Right renal cortex interstitium (tissue), 3 donors: ENCODE data around the gene DAGLA. TPM values are rescaled to one million over a fixed set of nuclear protein-coding genes. Genes with fewer than 3 reads are reported as not detected.

Experiments
- DNase-seq, 3 donors: peaks; one replicate each; pipeline ENCODE4 v3.0.0-alpha.2; 2013; ENCODE audit warnings: low read depth in 3 of 3, low spot score in 2 of 3
- polyA plus RNA-seq, 3 donors: library from polyadenylated mRNA; unstranded; fragments of 120-200 nt; gene quantifications; one replicate each; pipeline ENCODE4 v1.2.1, GENCODE V29; 2013; ENCODE audit not compliant: insufficient read length in 3 of 3

Gene DAGLA
- polyA plus RNA-seq, 3 donors = 2.6 to 3.3 (median 3.0) TPM

DNA sequence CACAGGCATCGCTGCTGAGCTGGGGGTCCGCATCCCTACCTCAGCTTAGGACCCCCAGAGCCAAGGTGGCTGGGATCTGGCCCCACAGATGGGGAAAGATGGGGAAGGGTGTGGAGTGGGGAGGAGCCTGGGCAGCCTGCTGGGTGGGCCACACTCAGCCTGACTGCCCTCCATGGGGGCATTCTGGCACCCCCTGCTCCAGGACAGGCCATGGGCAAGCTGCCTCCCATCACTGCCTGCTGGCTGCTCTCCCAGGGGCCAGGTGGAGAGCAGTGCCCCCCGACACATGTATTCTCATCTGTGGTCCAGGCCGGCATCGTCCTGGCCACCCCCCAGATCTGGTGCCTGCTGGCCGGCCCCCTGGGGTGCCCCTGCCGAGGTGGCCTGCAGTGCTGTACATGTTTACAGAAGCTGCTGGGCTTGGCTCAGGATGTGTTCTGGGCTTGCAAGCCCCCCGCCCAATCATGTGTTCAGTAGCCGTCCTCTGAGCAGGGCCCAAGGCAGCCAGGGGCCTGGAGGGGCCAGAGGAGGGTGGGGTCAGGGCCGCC is 64.5 kb downstream of the DAGLA start:
- DNase-seq = no peak

DNA sequence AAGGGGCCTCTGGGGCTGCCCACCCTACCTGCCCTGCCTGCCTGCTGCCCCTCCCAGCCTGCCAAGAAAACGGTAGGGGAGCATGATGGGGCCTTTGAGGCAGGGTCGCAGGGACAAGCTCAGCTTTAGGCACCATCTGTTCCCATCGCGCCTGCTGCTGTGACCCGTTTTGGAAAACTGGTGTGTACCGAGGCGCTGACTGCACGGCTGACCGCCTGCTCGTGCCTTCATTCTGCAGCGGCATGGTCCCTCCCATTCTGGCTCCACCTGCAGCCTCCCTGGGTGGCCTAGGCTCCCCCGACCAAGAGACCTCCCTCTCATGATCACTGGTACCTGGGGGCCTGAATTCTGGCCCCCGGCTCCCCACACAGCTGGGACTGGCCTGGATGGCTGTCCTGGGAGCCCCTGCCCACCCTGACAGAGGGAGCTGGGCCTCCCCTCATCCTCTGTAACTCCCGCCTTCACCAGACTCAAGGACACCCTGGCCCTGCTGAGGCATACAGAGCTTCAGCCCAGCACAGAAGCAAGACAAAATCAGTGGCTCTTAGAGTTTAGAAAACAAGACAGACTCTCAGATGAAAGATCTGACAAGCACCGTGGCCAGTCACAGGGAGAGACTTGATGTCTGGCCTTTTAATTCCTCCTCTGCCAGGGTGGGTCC is 65.7 kb downstream of the DAGLA start:
- DNase-seq = no peak

DNA sequence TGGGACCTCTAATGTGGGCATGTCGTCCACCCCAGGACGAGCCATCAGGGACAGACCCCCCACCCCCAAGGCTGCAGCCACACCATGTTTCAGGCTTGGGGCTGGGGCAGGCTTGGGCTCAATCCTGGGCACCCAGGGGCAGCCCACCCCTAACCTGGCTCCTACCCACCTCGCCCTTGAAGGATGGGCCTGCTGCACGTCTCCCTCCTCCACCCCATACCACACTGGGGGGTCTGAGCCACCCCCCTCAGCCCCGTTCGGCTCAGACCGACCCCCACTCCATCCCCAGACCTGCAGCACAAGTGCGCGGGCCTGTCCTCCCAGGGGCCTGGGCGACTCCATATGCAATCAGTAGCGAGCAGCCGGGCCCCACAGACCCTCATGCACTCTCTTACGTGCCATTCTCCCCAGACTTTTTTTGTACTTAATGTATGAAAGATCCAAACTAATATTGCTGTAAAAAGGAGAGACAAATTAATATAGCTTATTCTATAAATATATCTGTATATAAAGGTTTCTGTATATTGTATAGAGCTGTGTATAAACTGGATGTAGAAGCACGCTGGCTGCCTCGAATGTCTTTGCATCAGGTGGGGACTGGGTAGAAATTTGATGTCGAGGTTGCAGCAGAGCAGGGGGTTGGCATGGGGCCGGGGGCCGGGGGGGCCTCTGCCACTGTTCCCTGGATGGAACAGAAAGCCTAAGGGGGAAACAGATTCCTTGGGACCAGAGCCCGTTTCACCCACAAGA is 66.4 kb downstream of the DAGLA start:
- DNase-seq = no peak

DNA sequence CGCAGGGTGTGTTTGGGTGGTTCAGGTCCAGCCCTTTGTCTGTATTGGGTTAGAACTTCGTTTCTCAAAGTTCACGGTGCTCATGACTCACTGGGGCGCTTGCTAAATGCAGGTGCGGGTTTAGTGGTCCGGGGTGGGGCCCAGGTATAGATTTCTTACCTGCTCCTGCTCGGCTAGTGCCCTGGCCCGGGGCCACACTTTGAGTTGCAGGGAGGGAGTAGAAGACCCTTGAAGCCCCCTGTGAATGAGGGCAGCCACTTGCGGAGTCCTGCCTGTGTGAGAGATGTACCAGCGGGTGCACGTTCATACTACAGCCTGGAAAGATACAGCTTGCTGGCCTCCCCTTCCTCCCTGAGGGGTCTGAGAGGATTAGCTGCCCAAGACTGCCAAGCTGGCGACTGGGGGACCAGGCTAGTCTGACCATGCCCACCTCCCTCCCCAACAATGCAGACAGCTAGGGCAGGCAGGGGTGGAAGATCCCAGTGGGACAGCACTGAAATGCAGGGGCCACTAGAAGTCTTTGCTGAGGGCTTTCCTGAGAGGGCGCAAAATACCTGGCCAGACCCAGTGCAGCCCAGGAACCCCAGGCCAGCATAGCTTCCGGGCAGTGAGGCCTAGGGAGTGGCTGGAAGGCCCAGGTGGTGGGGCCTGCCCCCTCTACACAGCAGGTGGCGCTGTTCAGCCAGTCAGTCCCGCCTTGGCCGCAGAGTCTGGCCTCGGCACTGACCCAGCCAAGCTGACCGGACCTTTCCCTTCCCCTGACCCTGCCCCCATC is 67.2 kb downstream of the DAGLA start:
- DNase-seq = no peak

DNA sequence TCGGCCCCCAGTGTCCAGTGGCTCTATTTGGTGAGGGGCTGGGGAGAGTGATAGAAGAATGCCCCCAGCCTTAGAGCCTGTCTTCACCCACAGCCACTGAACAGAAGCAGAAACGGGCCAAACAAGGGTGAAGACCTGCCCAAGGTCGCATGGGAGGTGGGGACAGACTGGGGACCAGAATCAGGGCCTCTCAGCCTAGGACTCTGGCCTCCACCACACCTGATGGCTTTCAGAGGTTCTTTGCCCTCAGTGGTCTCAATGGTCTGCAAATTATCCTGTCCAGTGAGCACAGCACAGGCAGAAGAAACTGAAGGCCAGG is 67.7 kb downstream of the DAGLA start:
- no peak for DNase-seq

DNA sequence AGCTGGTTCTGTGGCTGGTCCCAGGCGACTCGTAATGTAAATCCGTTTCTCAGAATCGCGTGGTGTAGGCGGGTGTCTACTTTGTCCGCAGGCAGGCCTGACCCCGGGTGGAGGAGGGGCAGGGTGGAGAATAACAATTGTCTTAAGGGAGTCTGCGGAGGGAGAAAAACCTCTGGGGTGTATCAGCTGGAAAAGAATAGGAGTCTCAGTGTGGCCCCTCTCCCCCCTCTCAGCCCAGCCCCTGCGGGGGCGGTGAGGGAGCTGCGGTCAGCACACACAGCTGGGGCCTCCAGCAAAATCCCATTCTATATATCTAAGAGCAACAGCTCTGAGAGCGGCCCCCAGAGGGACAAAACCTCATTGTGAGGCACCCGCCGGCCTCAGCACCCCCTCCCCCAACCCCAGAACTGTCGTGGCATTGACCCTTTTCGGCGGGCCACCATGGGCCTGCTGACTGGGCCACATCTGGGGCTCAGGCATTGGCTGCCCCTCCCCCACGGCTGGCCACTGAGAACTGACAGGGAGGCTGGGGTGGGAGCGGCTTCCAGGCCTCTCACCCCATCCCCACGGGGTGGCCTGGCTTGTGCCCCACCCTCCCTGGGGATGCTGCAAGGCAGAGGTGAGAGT is 69.5 kb downstream of the DAGLA start:
- no peak for DNase-seq

DNA sequence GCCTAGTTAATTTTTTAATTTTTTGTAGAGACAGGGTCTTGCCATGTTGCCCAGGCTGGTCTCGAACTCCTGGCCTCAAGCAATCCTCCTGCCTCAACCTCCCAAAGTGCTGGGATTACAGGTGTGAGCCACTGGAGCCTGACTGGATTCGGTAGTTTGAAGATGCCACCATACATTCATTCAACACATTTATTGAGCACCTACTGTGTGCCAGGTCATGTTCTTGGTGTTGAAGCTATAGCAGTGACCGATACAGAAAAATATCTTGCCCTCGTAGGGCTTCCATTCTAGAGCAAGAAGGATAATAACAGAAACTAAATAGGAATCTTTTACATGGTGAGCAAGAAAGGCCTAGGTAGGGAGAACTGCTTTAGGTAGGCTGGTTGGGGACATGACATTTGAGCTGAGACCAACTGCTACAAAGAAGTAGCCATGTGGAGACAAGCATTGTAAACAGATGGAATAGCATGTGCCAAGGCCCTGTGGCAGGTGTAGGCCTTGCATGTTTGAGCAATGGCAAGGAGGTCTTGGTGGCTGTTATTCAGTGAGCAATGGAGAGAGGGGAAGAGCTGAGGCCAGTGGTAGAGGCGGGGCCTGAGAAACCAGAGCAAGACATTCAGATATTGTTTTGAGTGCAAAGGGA is 70.6 kb downstream of the DAGLA start:
- DNase-seq = no peak

DNA sequence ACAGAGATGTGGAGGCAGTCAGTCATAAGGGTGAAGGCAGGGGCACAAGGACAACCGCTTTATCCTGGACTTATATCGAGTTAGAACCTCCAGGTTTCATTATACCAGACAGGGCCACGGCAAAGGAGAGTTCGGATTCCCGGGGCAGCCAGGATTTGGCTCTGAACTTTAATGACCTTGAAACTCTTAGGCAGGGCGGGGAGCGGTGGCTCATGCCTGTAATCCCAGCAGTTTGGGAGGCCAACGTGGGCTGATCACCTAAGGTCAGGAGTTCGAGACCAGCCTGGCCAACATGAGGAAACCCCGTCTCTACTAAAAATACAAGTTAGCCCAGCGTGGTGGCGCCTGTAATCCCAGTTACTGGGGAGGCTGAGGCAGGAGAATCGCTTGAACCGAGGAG is 71.2 kb downstream of the DAGLA start:
- DNase-seq = no peak

DNA sequence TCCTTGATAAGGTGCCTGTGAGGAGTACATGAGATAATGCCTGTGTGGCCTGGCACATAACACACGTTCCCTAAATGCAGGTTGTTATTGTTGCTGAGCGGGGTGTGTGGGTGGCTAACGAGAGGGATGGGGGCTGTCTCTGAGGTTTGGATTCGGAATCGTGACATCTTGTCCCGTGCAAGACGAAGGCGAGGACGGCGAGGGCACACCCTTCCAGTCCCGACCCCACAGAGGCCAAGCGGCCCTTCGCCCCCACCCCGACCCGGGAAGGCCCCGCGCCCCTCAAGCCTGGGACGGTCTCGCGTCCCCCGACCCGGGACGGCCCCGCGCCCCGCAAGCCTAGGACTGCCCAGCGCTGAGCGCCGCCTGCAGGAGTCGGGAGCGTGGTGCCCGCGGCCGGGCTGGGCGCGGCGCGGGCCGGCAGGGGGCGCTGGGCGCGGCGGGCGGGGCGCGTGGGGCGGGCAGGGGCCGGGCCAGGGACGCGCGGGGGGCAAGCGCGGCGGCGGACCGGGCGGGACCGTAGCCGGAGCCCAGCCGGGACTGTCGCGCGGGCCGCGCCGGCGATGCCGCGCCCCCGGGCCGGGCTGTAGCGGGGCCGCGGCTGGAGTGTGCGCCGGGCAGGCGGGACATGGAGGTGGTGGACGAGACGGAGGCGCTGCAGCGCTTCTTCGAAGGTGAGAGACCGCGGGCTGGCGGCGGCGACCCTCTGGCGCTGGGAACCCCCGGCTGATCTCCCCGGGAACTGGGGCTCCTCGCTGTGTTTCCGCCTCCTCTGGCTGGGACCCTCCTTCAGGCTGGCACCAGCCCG is 72.1 kb downstream of the DAGLA start, which contains the start of gene MYRF:
TSS of gene MYRF (plus strand) at position 520 of the 808 bp plus-strand sequence. CDS start at position 629, 109 bp downstream.
- no peak for DNase-seq

DNA sequence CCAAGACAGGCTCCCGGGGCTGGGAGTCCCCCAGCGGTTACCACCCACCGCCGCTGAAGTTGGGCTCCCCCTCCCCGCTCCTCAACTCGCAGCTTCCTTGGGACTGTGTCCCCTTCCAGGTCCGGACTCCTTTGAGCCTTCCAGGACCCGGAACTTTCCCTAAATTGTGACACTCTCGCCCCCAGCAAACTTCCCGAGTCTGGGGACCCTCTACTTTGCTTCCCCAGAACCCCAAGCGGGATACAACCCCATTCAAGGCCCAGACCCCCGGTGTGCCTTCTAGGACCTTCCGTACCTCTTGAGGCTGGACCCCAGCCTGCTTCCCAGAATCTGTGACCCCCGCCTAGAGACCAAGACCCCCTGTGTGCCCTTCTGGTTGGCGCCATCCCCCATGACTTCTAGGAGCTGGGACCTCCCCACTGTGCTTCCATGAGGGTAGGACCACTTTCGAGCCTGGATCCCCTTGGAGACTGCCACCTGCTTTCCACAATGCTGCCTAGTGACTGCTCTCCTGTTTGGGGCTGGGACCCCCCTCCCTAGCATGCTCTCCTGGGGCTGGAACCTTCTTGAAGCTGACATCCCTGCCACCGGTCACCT is 72.8 kb downstream of the DAGLA start:
- no peak for DNase-seq

DNA sequence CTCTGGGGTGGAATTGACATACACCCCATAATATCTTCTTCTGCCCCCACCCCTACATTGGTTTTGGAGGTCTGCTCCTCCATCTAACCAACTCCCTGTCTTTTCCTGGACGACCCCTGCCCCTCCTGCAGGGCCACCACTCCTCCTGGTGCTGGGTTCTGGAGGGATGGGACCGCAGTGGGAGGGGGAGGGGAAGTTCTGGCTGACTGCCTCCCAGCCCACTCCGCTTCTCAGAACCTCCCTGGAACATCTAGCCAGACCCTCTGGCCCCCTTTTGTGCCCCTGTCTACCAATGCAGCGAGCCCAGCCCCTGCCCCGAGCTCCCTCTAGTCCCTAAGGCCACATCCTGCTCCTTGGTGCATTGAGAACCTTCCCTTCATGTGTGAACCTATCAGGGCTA is 73.5 kb downstream of the DAGLA start:
- DNase-seq = no peak

DNA sequence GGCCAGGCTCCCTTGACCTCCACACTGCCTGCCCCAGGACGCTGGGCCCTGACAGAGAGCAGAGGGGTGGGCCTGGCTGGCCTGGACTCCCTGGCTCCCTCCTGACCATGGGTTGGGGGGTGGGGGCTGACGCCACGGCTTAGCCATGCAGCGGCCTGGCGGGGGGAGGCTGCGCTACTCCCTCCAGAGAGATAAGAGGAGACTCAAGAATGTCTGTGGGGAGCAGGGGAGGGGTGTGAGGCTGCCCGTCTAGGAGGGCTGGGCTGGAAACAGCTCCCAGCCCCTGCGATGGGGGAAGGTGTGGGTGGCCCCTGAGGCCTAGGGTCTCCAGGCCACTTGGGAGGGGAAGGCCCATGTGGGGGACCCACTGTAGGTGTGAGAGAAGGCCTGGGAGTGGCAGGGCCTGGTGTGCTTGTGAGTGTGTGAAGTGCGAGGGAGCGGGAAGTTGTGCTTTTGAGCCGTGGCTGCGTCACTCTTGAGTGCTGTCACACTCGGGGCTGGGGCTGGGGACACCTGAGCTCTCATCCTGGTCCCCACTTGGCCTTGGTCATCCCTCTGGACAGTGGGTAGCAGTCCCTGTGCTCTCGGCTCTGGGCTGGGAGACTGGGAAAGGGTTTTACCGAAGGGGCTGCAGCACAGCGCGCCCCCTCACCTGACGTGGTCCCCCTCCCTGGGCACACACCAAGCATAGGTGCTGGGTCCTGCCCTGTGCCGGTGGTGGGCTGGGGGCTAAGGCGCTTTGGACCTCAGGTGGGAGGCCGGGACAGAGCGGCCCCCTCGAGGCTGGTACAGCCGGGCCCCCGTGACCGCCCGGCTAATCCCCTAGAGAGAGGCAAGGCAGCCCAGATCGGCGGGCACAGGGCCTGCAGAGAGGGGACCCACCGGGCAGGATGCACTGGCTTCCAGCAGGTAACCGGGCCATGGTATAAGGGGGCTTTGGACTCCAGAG is 74.6 kb downstream of the DAGLA start:
- no peak for DNase-seq

DNA sequence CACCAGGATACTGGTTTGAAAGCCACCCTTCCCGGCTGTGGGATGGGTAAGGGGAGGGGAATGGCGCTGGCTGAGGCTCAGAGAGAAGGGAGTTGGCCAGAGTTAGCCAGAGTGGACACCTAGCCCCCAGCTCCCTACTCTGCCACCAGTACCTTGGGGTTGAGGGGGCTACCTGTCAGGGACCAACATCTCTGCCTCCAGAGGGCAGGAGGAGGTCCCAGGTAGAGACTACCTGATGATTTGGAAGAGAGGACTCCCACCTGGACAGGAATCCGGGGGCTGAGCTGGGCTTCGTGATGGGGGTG is 75.9 kb downstream of the DAGLA start:
- no peak for DNase-seq

DNA sequence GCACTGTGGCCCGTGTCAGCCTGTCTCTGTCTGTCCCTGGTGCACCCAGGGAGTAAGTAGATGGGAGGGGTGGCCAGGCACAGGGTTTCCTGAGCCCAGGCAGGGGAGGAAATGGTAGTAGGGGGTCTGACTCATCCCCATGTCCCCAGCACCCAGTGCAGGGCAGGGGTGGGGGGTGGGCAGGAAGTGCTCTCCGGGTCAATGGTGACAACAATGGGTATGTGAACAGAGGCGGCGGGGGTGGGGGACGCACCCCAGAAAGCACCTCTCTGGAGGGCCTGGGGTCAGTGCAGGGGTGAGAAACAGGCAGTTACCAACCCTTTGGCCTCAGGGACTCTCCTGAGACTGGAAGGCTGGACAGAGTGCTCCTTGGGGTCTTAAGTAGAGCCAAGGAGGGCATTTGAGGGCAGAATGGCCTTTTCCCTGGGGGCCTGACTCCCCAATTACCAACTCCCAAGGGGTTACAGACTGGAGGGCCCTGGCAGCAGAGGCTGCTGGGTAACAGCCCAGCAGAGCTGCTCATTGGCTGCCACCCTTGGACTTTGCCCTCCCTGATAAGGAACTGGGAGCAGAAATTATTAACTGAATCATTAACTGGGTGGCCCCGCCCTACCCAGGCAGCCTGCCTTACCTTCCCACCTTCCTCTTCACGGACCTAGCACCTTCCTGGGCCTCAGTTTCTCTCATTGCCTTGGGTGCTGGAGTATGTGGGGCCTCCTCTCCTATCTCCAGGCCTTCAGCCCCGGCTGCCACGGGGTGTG is 76.4 kb downstream of the DAGLA start:
- no peak for DNase-seq

DNA sequence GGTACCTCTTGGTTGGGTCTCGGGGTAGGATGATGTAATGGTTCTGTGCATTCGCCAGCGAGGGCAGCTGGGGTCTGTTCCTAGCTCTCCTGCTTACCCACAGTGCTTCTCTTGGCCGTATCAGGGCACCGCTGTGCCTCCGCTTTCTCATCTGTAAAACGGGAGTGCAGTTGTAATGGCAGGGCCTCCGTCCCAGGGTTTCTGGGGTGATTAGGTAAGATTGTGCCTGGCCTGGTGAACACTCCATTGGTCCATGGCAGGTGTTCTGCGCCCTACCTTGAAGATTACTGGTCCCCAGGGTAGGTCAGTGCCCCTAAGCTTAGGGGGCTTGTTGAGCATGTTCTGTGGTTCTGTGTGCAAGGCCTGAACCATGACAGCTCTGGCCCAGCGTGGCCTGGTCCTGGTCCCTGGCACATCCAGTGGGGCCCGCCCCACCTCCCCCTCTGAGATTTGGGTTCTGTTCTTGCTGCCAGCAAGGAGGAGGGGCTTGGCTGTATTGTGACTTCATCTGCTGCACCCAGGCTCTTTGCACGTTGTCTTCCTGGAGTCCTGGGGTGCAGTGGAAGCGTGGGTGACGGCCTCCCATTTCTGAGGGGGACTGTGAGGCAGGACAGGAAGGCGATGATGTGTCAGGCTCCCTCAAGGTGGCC is 77.1 kb downstream of the DAGLA start:
- DNase-seq = no peak

DNA sequence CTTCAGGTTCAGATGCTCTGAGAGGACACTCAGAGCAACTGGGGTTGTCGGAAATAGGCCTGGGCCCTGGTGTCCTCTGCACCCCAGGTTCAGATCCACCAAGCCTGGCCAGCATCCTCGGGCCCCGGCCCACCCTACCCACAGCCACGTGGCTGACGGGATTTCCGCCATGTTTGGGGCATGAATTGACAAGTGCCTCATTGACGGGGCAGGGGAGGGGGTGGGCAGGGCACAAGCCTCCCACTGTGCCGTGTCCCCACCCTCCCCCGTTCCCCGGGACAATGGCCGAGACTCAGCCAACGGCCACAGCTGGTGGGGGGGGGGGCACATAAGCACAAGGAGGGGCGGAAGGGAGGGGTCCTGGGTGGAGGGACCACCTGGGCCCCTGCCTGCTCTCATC is 80.8 kb downstream of the DAGLA start:
- DNase-seq = no peak
